OCI-M2 (cell line): ENCODE data around the gene GPR157.

Source experiments
- DNase-seq: peaks from one replicate; lab custom pipeline; 2025; ENCODE audit not compliant: unreplicated experiment; lab: John Stamatoyannopoulos, UW

The GPR157 gene

DNA sequence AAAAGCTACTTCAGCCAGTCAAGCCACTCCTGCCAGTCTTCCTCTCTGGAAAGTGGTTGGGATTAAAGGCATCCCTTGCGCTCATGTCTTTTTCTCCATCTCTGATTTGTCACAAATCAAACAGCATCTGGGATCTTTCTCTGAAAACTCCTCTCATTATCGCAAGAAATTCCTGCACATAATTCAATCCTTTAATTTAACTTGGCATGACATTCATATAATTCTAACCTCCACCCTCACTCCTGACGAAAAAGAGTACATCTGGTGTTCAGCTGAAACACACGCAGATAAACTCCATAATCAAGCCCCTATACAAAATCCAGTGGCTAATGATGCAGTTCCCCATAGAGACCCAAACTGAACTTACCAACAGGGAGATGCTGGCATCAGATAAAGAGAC is 40.1 kb downstream of the GPR157 start:
- DNase-seq: no peak

DNA sequence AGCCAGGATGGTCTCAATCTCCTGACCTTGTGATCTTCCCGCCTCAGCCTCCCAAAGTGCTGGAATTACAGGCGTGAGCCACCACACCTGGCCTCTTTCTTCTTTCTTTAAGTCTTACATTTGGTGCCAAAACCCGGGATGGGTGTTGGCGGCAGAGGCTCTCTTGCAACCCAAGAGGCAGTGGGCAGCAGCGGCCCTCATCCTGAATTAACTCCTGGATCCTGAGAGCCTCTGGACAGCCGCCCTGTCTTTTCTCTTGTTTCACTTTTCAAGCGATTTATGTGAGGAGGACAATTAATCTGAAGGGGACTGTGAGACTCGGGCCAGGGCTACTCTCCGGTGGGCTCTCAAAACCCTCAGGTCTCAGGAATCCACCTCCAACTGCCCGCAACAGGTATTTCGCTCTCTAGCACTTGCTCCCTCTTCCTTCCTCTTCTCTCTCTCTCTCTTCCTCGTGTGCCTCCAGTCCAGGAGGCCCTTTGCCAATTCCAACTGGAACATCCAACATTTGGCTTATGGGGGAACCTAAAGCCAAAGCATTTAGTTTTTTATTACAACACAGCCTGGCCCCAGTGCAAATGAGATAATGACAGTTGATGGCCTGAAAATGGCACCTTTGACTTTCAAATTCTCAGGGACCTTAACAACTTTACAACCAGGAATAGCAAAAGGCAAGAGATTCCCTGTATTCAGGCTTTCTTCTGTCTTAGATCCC is 41.3 kb downstream of the GPR157 start:
- DNase-seq: no peak

DNA sequence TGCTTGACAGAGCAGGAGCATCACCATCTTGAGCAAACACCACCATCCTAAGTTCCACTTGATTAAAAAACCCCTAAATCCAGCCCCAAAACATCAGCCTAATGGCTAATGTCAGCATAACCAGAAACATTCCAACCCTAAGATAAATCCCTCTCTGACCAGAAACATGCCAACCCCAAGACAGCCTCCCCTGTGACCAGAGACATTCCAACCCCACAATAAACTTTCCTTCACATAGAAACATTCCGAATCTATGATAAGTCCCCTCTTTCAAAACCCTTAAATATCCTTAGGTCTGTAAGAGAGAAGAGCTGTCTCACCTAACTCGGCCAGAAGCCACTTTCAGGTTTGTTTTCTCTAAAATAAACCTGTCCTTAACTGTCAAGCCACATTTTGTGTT is 42.1 kb downstream of the GPR157 start:
- DNase-seq: no peak

DNA sequence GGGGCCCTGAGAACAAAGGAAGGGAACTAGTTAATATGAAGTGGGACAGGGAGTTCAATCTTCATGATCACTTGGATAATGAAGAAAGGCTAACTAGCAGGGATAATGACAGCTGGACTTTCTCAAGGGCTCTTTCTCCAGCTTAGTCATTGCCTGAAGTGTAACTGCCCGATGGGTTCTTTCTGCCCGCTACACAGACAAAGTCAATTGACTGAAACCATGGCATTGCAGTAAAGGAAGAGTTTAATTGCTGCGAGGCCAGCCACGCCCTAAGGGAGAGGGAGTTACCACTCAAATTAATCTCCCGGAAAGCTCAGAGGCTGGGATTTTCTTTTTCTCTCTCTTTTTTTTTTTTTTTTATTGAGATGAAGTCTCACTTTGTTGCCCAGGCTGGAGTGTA is 42.9 kb downstream of the GPR157 start:
- DNase-seq: no peak

DNA sequence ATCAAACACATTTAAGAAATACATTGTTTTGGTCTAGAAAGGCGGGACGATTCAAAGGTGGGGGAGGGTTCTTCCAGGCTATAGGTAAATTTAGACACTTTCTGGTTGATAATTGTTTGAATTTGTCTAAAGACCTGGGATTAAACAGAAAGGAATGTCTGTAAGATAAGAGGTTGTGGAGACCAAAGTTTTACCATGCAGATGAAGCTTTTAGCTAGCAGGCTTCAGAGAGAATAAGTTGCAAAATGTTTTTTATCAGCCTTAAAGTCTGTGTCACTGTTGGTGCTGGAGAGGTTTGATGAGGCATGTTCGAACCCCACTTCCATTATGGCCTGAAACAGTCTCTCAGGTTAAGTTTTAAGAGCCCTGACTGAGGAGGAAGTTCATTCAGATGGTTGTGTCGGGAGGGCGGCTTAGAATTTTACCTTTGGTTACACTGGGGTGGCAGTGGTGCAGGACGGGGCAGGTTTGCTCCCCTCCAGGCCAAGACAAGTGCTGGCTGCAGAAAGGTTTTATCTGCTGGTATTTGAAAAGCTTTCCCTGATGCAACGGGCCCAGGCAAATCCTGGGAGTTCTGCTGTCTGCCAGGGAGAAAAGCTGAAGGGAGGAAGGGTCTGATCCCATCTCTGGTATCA is 43.5 kb downstream of the GPR157 start:
- no peak for DNase-seq

DNA sequence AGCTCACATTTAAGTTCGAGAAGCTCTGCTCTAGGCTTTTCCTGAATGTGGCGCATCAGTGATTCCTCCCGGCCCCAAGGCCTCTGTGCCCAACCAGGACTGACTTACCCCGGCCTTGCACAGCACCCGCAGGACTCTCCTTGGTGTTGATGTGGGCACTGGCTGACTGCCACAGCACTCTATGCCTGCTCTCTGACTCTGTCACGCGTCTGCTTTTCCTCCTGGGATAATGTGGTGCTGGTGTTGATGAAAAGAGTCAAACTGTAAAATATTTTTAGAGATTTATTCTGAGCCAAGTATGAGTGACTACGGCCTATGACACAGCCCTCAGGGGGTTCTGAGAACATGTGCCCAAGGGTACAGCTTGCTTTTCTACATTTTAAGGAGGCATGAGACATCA is 44.0 kb downstream of the GPR157 start:
- DNase-seq: no peak

DNA sequence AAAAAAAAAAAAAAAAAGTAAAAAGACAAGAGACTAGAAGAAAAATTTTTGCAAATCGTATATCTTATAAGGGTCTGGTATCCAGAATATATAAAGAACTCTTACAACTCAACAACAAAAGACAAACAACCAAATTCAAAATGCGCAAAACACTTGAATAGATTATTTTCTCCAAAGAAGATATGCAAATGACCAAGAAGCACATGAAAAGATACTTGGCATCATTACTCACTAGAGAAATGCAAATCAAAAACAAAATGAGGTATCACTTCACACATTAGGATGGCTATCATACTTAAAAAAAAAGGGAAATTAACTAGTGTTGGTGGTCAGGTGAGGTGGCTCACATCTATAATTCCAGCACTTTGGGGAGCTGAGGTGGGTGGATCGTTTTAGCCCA is 47.4 kb downstream of the GPR157 start:
- DNase-seq: no peak

DNA sequence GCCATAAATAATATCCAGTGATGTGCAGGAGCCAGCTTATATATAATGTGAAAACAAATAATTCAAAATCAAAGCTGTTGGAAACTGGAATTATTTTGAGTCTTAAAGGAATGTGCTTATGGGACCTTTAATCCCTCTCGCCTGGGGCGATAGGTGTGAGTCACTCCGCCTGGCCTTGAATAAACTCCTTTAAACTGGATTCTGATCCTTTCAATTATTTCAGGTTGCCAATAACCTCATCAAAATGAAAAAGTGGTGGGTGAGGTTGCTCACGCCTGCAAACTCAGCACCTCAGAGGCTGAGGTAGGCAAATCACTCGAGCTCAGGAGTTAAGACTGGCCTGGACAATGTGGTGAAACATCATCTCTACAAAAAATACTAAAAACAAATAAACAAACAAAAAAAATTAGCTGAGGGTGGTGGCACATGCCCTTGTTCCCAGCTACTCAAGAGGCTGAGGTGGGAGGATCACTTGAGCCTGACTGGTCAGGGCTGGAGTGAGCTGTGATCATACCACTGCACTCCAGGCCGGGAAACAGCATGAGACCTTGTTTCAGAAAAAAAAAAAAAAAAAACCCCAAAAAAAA is 48.1 kb downstream of the GPR157 start:
- no peak for DNase-seq

DNA sequence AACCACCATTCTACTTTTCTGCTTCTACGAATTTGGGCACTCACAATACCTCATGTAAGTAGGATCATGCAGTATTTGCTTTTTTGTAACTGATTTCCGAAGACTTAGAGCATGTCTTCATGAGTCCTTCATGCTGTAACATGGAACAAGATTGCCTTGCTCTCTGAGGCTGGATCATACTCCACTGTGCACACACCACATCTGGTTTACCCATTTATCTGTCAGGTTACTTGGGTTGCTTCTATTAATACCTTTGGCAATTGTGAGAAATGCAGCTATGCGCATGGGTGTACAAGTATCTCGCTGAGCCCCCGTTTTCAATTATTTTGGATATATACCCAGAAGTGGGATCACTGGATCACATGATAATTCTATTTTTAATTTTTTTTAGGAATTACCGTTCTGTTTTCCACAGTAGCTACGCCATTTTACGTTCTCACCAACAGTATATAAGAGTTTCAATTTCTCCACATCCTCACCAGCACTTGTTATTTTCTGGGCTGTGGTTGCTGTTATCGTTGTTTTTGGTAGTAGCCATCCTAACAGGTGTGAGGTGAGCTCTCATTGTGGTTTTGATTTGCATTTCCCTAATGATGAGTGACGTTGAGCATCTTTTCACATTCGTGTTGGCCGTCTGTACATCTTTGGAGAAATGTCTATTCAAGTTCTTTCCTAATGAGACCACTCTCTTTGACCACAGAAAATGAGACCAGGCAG is 48.8 kb downstream of the GPR157 start:
- no peak for DNase-seq

DNA sequence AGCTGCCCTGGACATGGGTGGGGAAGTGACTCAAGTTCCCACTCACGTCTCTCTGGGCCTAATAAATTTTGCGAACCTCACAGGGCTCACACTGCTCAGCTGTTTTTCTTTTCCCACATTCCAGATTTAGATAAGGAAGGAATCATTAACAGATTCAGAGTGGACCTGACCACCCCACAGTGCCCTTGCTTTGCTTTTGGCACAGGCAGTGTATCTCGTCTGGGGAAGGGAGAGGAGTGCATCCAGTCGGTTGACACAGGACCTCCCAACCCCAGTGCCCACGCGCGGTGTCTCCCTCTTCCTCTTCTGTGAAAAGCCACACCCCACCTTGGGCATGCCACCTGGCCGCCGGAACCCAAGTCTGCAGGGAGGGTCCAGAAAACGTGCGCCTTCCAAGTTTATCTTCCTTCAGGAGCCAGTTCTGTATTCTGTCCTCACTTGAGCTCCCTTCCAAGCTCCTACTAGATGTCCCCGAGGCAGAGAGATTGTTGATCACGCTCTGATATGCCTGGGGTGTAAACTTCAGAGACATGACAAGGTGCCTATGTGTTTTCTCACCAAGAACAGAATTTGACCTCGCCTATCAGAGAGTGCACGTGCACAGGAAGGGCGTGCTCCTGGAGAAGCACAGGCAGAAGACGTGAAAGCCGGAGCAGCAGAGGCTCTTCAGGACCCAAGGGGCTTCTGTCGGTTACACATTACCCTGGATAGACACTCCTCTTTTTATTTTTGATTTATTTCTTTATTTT is 50.0 kb downstream of the GPR157 start:
- DNase-seq: no peak

DNA sequence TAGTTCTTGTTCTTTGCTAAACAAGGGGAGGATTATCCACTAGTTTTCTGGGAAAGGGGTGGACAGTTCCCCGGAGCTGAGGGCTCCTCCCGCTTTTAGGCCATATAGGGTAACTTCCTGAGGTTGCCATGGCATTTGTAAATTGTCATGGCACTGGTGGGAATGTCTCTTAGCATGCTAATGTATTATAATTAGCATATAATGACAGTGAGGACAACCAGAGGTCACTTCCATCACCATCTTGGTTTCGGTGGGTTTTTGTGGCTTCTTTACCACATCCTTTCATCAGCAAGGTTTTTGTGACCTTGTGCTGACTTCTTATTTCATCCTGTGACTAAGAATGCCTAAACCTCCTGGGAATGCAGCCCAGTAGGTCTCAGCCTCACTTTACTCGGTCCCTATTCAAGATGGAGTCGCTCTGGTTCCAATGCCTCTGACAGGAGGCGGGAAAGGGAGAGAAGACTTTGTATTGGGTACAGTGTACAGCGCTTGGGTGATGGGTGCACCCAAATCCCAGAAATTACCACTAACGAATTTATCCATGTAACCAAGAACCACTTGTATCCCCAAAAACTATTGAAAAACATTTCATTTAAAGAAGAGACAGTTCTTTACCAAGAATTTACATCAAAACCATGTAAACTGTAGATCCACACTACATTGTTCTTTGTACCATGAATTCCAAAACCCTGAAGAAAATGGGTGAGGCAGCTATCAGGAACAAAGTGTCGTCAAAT is 50.7 kb downstream of the GPR157 start:
- DNase-seq: no peak

DNA sequence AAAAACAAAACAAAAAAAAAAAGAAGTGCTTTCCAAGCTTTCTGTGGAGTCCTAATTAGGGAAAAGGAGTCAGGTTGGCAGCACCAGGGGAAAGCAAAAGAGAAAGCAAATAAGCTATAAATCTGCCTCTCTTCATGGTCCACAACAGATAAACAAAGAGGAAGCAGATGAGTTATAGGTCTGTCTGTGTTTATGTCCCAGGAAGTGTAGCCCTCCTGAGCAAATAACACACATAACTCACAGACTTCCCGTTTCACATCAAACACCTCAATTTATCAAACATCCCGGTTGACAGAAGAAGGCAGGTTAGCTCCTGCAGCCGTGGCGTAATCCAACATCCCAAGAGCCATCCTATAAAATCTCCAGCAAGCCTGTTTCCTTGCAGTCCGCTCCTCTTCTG is 53.9 kb downstream of the GPR157 start:
- no peak for DNase-seq

DNA sequence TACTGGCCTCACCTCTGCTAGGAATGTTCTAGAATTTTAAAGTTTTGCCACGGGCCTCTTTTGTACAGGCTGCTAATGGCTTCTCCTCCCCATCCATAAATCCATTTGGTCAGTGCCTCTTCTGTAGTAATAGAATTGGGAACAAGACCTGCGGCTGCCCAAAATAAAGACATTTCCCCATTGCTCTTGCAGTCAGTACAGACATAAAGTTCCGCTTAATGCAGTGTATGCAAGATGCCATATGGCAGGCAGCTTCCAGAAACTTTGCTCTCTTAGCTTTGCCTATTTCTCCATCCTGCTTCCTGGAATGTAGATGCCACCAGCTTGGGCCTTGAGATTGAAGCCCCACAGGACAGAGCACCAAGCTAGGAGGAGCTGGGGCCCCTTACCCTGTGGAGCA is 55.8 kb downstream of the GPR157 start:
- DNase-seq: no peak

DNA sequence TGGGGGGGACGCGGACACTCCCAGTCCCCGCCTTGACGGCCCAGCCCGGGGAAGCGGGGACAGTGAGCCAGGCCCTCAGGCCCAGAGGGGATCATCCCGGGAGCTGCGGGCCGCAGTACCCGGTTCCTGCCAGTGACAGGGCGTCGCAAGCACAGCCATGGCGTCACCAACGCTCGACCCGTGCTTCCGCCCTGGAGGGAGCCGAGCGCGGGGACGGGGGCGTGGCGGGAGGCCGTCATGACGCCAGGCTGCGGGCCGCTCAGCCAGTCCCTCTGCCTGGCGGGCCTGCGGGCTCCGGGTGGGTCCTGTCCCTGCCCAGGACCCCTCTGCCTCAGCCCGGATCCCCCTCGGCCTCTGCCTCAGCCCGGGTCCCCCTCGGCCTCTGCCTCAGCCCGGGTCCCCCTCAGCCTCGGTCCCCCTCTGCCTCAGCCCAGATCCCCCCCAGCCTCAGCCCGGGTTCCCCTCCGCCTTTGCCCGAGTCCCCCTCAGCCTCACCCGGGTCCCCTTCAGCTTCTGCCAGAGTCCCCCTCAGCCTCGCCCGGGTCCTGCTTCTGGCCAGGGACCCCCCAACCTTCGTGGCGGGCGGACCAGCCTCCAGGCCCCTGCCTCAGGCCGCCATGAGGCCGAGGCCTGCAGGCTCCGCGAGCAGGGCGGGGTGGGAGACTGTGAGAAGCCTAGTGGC is 57.2 kb downstream of the GPR157 start:
- DNase-seq: no peak

DNA sequence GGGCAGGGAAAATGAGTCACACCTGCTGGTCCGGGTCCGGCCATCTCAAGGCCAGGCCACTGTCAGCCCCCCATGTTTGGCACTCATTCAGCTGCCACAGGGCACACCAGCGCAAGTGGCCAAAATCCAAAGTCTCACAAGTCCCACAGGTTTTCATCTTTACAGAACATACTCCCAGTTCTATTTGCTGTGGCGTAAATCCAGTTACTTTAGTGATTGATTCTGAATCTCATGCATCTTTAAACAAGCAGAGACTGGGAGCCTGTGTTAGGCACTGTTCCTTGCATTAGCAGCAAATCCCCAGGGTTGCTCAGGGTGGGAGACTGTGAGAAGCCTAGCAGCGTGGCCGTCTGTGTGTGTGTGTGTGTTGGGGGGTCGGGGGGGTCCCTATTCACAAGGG is 58.4 kb downstream of the GPR157 start:
- no peak for DNase-seq

DNA sequence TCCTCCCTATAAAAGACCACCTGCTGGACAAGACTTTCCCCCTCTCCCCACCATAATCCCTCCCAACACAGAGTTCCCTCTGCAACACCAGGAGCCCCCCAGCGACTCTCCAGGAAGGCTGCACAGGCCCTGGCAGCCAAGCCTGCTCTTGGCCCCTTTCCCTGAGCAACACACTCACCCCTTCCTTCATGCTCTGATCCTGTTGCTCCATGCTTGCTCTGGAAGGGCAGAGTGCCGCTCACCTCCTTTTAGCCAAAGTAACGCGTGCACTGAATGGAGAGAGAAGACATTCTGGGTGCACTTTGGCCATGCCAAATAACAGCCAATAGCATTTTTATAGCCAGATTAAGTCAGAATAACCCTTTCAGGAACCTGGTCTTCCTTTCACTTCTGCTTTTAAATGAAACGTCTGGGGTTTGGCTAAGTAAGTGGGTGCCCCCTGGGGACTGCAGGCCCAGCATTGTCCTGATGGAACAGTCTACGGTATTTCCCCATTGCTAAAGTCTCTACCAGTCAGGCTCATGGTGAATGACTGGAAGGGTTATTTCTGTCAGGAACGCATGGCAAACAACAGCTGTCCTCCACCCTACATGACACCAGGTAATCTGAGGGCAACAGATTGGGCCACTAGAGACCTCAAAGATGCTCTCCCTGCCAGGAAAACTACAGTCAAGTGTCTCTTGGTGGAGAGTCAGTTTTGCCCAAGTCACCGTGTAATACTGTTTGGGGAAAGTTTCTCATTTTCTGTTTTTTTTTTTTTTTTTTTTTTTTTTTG is 59.4 kb downstream of the GPR157 start, which contains the start of gene SLC2A5:
Gene SLC2A5 (minus strand): TSS at position 310 of the 775 bp plus-strand sequence. CDS start 99 bp downstream, at position 211.
- no peak for DNase-seq

DNA sequence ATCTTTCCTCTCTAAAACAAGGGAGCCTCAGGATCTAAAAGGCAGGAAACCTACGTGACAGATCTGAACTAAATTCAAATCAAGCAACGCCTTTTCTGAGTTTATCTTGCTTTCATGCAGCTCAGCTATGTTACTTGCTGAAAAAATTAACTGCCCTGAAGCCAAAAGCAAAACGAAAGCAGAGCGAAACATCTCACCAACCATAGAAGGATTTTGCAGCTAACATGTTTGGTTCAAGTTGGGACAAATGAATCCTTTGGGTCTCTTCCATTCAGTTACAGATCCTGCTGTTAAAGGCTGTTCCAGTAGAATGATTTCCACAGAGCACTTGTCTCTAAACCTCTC is 59.9 kb downstream of the GPR157 start:
- DNase-seq: no peak

DNA sequence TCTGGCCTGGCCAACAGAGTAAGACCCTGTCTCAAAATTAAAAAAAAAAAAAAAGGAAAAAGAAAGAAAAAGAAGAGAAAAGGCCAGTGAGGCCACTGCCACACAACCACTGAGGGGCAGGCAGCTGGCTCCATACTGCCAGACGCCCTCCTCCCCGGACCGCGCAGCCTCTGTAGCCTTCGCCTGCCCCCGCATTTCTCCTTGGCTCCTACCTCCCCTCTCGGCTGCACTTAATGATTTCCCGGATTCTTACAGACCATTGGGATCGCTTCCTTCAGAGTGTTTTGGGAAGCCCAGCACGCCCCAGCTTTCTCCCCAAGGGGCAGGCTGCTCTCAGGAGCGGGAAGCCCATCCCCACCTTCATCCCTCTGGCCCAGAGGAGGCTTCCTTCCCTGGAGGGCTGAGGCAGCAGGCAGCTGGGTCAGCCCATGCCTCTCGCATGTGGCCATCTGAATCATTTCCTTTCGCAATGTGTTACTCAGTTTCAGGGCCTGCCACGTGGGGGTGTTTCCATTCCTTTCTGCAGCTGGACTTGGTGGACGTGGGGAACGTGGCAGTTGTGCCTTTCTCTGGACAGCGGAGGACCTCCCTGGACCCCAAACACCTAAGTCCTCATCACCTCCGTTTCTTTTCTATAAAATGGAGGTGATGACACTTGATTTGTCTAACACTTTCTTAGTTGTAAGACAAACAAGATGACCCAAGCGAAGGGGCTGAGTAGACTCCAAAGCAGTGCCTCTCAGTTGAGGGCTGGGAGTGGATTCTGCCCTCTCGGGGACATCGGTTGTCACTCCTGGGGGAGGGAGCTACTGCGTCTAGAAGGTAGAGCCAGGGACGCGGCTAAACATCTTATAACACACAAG is 61.7 kb downstream of the GPR157 start:
- no peak for DNase-seq
